GM12878 (cell line): ENCODE measurements around the gene ALX4. TPM values are rescaled to one million over a fixed set of nuclear protein-coding genes. Genes with fewer than 3 reads are reported as not detected.

Source experiments
- ATAC-seq: fragments of 200-7000 bp; cut with Tn5 transposase; 3 replicates; pipeline ENCODE4 v1.9.1; 2020; ENCODE audit warnings: mild to moderate bottlenecking, moderate library complexity
- BruUV-seq: library from RNA; stranded (reverse); fragments of 400-500 nt; replicated peaks from 2 replicates; lab custom pipeline; 2021; lab: Mats Ljungman, UMichigan
- CTCF ChIA-PET: fragments of 300-600 bp; sonication (Branson Sonifier 250); formaldehyde crosslinking; extraction: SDS; loops from one replicate; lab custom pipeline; 2021; ENCODE audit warnings: inconsistent platforms; lab: Yijun Ruan, JAX
- POLR2A ChIA-PET: fragments of 350-600 bp; formaldehyde crosslinking; extraction: SDS; loops from one replicate; lab custom pipeline; 2021; ENCODE audit warnings: inconsistent platforms; lab: Charles Lee
- RAD21 ChIA-PET: fragments of 300-600 bp; sonication (Branson Sonifier 250); formaldehyde crosslinking; loops from one replicate; lab custom pipeline; 2023; ENCODE audit warnings: antibody characterized with exemption; ENCODE audit not compliant: unreplicated experiment; lab: Charles Lee
- SMC1A ChIA-PET: fragments of 300-600 bp; sonication (Branson Sonifier 250); formaldehyde crosslinking; loops from one replicate; lab custom pipeline; 2023; ENCODE audit not compliant: unreplicated experiment, uncharacterized antibody; lab: Charles Lee
- DNase-seq: peaks from one replicate; pipeline ENCODE4 v3.0.0-alpha.2; 2011; ENCODE audit warnings: low read depth, low spot score
- FAIRE-seq: peaks from 3 replicates; lab custom pipeline; 2011; peaks lifted over from hg19 to GRCh38; lab: Jason Lieb, UNC
- H2AFZ ChIP-seq: 2 replicates; pipeline ENCODE4 v1.6.0; 2011; ENCODE audit warnings: low read depth, low read length, control low read depth; ENCODE audit not compliant: control insufficient read depth
- H3K27ac ChIP-seq: 2 replicates; pipeline ENCODE4 v1.5.1; 2011; ENCODE audit warnings: control low read depth; ENCODE audit not compliant: control insufficient read depth, insufficient read depth
- H3K27me3 ChIP-seq, 2 experiments: replicated peaks in 1 of 2; 2 replicates each; pipeline versions ENCODE4 v1.6.0 to v1.6.1; 2011; ENCODE audit warnings: low read length in 1 of 2; ENCODE audit not compliant: control insufficient read depth in 2 of 2, insufficient read depth in 2 of 2
- H3K36me3 ChIP-seq, 2 experiments: 2 replicates each; pipeline ENCODE4 v1.5.1; 2011; ENCODE audit warnings: low read length in 1 of 2; ENCODE audit not compliant: control insufficient read depth in 2 of 2, insufficient read depth in 2 of 2
- H3K4me1 ChIP-seq: 2 replicates; pipeline ENCODE4 v1.6.1; 2011; ENCODE audit warnings: mild to moderate bottlenecking, low read length, moderate library complexity, mixed read lengths; ENCODE audit not compliant: control insufficient read depth, insufficient read depth
- H3K4me2 ChIP-seq: 2 replicates; pipeline ENCODE4 v1.6.0; 2011; ENCODE audit warnings: control low read depth; ENCODE audit not compliant: control insufficient read depth, insufficient read depth
- H3K4me3 ChIP-seq: fragments of 200-600 bp; sonication (generic); 2 replicates; pipeline ENCODE4 v1.5.1; 2016
- H3K79me2 ChIP-seq: 2 replicates; pipeline ENCODE4 v1.6.0; 2011; ENCODE audit warnings: low read length; ENCODE audit not compliant: control insufficient read depth, insufficient read depth
- H3K9ac ChIP-seq: 2 replicates; pipeline ENCODE4 v1.8.0; 2011; ENCODE audit warnings: low read length, control low read depth, mixed read lengths; ENCODE audit not compliant: control insufficient read depth, insufficient read depth
- H3K9me3 ChIP-seq: replicated peaks from 3 replicates; pipeline ENCODE4 v1.5.1; 2011; ENCODE audit warnings: mild to moderate bottlenecking, low read length; ENCODE audit not compliant: control insufficient read depth, insufficient read depth
- H4K20me1 ChIP-seq: 2 replicates; pipeline ENCODE4 v1.6.0; 2011; ENCODE audit not compliant: control insufficient read depth, insufficient read depth
- ATF7 ChIP-seq: fragments of 450-650 bp; IDR thresholded peaks from 2 replicates; pipeline ENCODE4 v1.6.1; 2016; ENCODE audit warnings: low read depth, mild to moderate bottlenecking
- HCFC1 ChIP-seq: fragments of 150-350 bp; IDR thresholded peaks from 2 replicates; pipeline ENCODE4 v1.6.1; 2014; ENCODE audit warnings: low read length
- HDAC6 ChIP-seq: fragments of 200-600 bp; sonication (generic); IDR thresholded peaks from one replicate; pipeline ENCODE4 v1.8.0; 2017; ENCODE audit warnings: antibody characterized with exemption; ENCODE audit not compliant: unreplicated experiment
- HDGF ChIP-seq: fragments of 450-650 bp; IDR thresholded peaks from 2 replicates; pipeline ENCODE4 v1.6.1; 2016; ENCODE audit warnings: antibody characterized with exemption
- MTA2 ChIP-seq: fragments of 450-650 bp; IDR thresholded peaks from 2 replicates; pipeline ENCODE4 v1.6.1; 2016; ENCODE audit warnings: low read depth, mild to moderate bottlenecking, moderate library complexity
- MTA3 ChIP-seq: IDR thresholded peaks from 2 replicates; pipeline ENCODE4 v1.6.1; 2012; ENCODE audit warnings: low read length, inconsistent platforms, borderline replicate concordance
- NR2C1 ChIP-seq: fragments of 450-650 bp; IDR thresholded peaks from 2 replicates; pipeline ENCODE4 v1.6.1; 2017; ENCODE audit warnings: antibody characterized with exemption, mild to moderate bottlenecking, moderate library complexity
- SP1 ChIP-seq: IDR thresholded peaks from one replicate; pipeline ENCODE4 v1.6.1; 2011; ENCODE audit warnings: low read depth, low read length
- SUPT20H ChIP-seq: IDR thresholded peaks from 2 replicates; pipeline ENCODE4 v1.6.1; 2011; ENCODE audit warnings: low read depth, mild to moderate bottlenecking, low read length, moderate library complexity, borderline replicate concordance; ENCODE audit not compliant: control insufficient read depth
- TCF12 ChIP-seq: IDR thresholded peaks from 2 replicates; pipeline ENCODE4 v1.6.1; 2011; ENCODE audit warnings: low read depth, mild to moderate bottlenecking, low read length
- ZSCAN29 ChIP-seq: fragments of 450-650 bp; IDR thresholded peaks from 2 replicates; pipeline ENCODE4 v1.6.1; 2017; ENCODE audit warnings: mild to moderate bottlenecking, moderate library complexity
- ZZZ3 ChIP-seq: IDR thresholded peaks from 2 replicates; pipeline ENCODE4 v1.6.1; 2011; ENCODE audit warnings: low read depth; ENCODE audit not compliant: control insufficient read depth, insufficient read length
- WGBS: methylation state at CpG from one replicate; pipeline ENCODE4 v1.1.6; 2016; ENCODE audit warnings: low lambda C conversion rate; ENCODE audit not compliant: insufficient replicate concordance, insufficient coverage; ENCODE audit errors: missing lambda C conversion rate; 5-methylcytosine and 5-hydroxymethylcytosine counted together
- in situ Hi-C: fragments of 300-500 bp; cut with MboI; formaldehyde crosslinking; loops from 9 replicates; pipeline ENCODE4 v1.14.3; 2018; ENCODE audit warnings: mixed read lengths
- intact Hi-C: fragments of 100-400 bp; cut with micrococcal nuclease; formaldehyde crosslinking; loops from one replicate; pipeline ENCODE4 v1.14.2; 2022; ENCODE audit not compliant: unreplicated experiment
- polyA plus RNA-seq, 11 experiments: library from polyadenylated mRNA; depleted of rRNA in 4 of 11; unstranded in 6 of 11; stranded (reverse) in 5 of 11; fragments of >200 nt; fragmentation: Nextera tagmentation in 4 of 11; fragmentation: Illumina TruSeq in 1 of 11; extraction: Ambion mirVana in 4 of 11; extraction: Trizol in 1 of 11; gene quantifications; 1 replicate in 1 of 11; 2 replicates in 10 of 11; pipeline versions ENCODE4 v1.2.1 to v1.2.3, GENCODE V29; 2011 to 2016; ENCODE audit warnings: inconsistent platforms in 2 of 11, missing spikeins in 2 of 11, low read depth in 1 of 11
- total RNA-seq, 4 experiments: library from RNA; depleted of rRNA in 3 of 4; stranded (reverse); fragments of >200 nt in 3 of 4; fragmentation: Illumina TruSeq in 1 of 4; extraction: Trizol in 1 of 4; gene quantifications; 2 replicates each; pipeline versions ENCODE4 v1.2.1 to v1.2.3, GENCODE V29; 2013 to 2021

The ALX4 gene
- total and polyA plus RNA-seq, 10 of the 15 experiments (the other 5 are each of a cell fraction or from before 2014, with no cell fraction given): not detected

- Histone ChIP-seq H3K27me3 (no peaks in the 10 kb centered on the region), H3K9ac (no peak overlapping the region), H3K79me2 (no peaks in the 10 kb centered on the region), H3K36me3 (peaks cover 0 to 2% of the 10 kb centered on the region in 2 experiments; a peak in 1 of 4 replicates), H3K4me1 (no peaks in the 10 kb centered on the region), H2AFZ (no peak overlapping the region), H4K20me1 (no peaks in the 10 kb centered on the region), H3K4me2 (no peak overlapping the region), H3K4me3 (no peak overlapping the region), H3K9me3 (no peaks in the 10 kb centered on the region), H3K27ac (no peak overlapping the region)
- ATAC-seq: no peak
- WGBS: 94% methylated on average over 2 of the region's 2 CpGs
- ChIA-PET CTCF (interaction anchor here (1.1 to 1.8 kb wide), 3 partner anchors 29 to 674 kb away, joined by 3 to 5 read pairs (median 3); no protein-coding TSS in a partner anchor), RAD21 (no interaction called here), SMC1A (interaction anchor here (1.2 kb wide), 1 partner anchor 59 kb away, joined by 3 read pairs; no protein-coding TSS in a partner anchor), POLR2A (no interaction called here)
- FAIRE-seq: no peak
- in situ Hi-C loops (no loop called here), intact Hi-C loops (no loop called here)
- DNase-seq: no peak
- BruUV-seq: no TSS peak
- TF ChIP-seq HCFC1 (no peak), ZSCAN29 (no peak), ZZZ3 (no peak), HDAC6 (no peak), HDGF (no peak), ATF7 (no peak), MTA2 (no peak), SUPT20H (no peak), MTA3 (no peak), SP1 (no peak), TCF12 (no peak), NR2C1 (no peak)
These were observed 73.6 kb downstream of the ALX4 start for GRCh38 chr11:44236296-44236695.
